ENCODE results near the gene TLCD4.
"Not testable (repeated sequence)": the region's sequence is repeated elsewhere in the genome, so short reads cannot be mapped to it uniquely, and the experiment has no call there.

GRCh38 chr1:95091290-95091689, 25.9 kb upstream of the TLCD4 start:
- not testable (repeated sequence) for TF ChIP-seq CTCF (IDR thresholded peaks at IDR 0.05; ENCODE audit: low read depth, low read length, poor library complexity, severe bottlenecking); EZH2phosphoT487 (IDR thresholded peaks at IDR 0.05; ENCODE audit: borderline replicate concordance, low read length)
